LoVo (cell line): ENCODE measurements around the gene NPRL2.

Experiments used
- DNase-seq: peaks from one replicate; pipeline ENCODE4 v3.0.0-alpha.2; 2016; ENCODE audit warnings: low spot score

The NPRL2 gene

GRCh38 chr3:50350213-50350526 lies 405 bp downstream of the NPRL2 start:
- no peak for DNase-seq

GRCh38 chr3:50347187-50347813 lies 3.3 kb downstream of the NPRL2 start:
- DNase-seq, result peak; percentile 64

- no peak for DNase-seq
Observed at GRCh38 chr3:50345586-50346234, 4.9 kb downstream of the NPRL2 start, which contains the start of gene ZMYND10. Gene ZMYND10, minus strand, starts transcription at chr3:50345732. Its CDS starts 153 bp downstream, at chr3:50345579.

- no peak for DNase-seq
Observed at GRCh38 chr3:50345008-50345407, 5.6 kb downstream of the NPRL2 start.

- DNase-seq, result no peak
Observed at GRCh38 chr3:50342813-50343633, 7.6 kb downstream of the NPRL2 start.

GRCh38 chr3:50341996-50342650 lies 8.5 kb downstream of the NPRL2 start:
- no peak for DNase-seq

GRCh38 chr3:50341537-50341936 lies 9.0 kb downstream of the NPRL2 start:
- DNase-seq, result no peak

GRCh38 chr3:50340448-50341329 lies 9.9 kb downstream of the NPRL2 start, which contains the start of gene RASSF1:
Gene RASSF1, minus strand, starts transcription at chr3:50340836. Its CDS starts 31 bp downstream, at chr3:50340805.
- peak; percentile 37 for DNase-seq

- DNase-seq, result no peak
Observed at GRCh38 chr3:50340147-50340447, 10.5 kb downstream of the NPRL2 start.

GRCh38 chr3:50339485-50340146 lies 11.0 kb downstream of the NPRL2 start:
- no peak for DNase-seq

- no peak for DNase-seq
Observed at GRCh38 chr3:50338965-50339364, 11.6 kb downstream of the NPRL2 start.

- peak; percentile 99 for DNase-seq
Observed at GRCh38 chr3:50337175-50337861, 13.3 kb downstream of the NPRL2 start.

- no peak for DNase-seq
Observed at GRCh38 chr3:50336452-50337174, 14.0 kb downstream of the NPRL2 start.

GRCh38 chr3:50334339-50335075 lies 16.1 kb downstream of the NPRL2 start:
- DNase-seq, result no peak

- DNase-seq, result no peak
Observed at GRCh38 chr3:50333744-50334328, 16.7 kb downstream of the NPRL2 start.

GRCh38 chr3:50331364-50331907 lies 19.1 kb downstream of the NPRL2 start:
- no peak for DNase-seq

GRCh38 chr3:50330330-50330729 lies 20.2 kb downstream of the NPRL2 start:
- DNase-seq, result no peak

GRCh38 chr3:50327943-50328691 lies 22.5 kb downstream of the NPRL2 start, which contains the start of gene TUSC2:
Gene TUSC2, minus strand, starts transcription at chr3:50328223. Its CDS starts 124 bp downstream, at chr3:50328099.
- peak; percentile 97 for DNase-seq
